OCI-LY7 (cell line): Measurements from ENCODE around the gene PTPRE.

Source experiments
- CTCF ChIP-seq: fragments of 200-600 bp; sonication (generic); conservative IDR thresholded peaks from 2 replicates; pipeline ENCODE4 v1.5.1; 2014; ENCODE audit warnings: mild to moderate bottlenecking, antibody characterized with exemption, low read length, moderate library complexity, mixed read lengths
- EZH2phosphoT487 ChIP-seq: fragments of 200-600 bp; sonication (generic); IDR thresholded peaks from 2 replicates; pipeline ENCODE4 v1.6.1; 2018; ENCODE audit warnings: low read depth, borderline replicate concordance, mild to moderate bottlenecking, mixed run types, antibody characterized with exemption, low read length, moderate library complexity, mixed read lengths

- TF ChIP-seq CTCF (no peak), EZH2phosphoT487 (no peak)
Measured at GRCh38 chr10:127908959-127909267, 2.0 kb downstream of the PTPRE start.
